HL-60 (cell line): ENCODE measurements around the gene STK40.
A peak's percentile ranks its signal among the peaks of the same experiment; 100 is the strongest.

Source experiments
- GABPA ChIP-seq: IDR thresholded peaks from 2 replicates; pipeline ENCODE4 v1.6.1; 2012; ENCODE audit warnings: low read depth
- POLR2AphosphoS5 ChIP-seq: IDR thresholded peaks from 2 replicates; pipeline ENCODE4 v1.6.1; 2012; ENCODE audit warnings: low read depth
- TF ChIP-seq, protein P1 (sequence below): IDR thresholded peaks from one replicate; pipeline ENCODE4 v1.5.1; 2011; ENCODE audit warnings: low read length, control low read depth, inconsistent platforms; ENCODE audit not compliant: insufficient read depth

DNA sequence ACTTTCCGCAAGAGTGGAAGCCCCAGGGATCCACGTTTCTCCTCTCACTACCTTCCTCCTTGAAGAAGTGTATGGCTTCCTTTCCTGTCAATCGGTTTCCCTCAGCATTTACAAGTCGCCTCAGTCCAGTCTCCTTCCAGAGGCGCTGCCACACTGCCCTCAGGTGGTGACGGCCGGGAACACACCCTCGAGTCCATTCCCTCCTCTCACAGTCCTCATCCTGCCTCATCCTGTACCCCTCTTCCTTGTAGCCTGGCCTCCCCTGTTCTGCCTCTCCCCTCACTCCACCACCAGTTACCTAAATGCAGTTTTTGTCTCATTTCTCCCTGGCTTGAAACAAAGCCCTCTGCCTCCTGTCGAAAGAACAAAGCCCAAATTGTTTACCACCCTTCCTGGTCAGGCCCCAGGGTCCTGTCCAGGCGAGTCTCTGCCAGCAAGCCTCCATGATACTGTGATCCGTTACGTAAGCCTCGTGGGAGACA, 35.2 kb upstream of the STK40 start:
- TF ChIP-seq, protein P1, sequence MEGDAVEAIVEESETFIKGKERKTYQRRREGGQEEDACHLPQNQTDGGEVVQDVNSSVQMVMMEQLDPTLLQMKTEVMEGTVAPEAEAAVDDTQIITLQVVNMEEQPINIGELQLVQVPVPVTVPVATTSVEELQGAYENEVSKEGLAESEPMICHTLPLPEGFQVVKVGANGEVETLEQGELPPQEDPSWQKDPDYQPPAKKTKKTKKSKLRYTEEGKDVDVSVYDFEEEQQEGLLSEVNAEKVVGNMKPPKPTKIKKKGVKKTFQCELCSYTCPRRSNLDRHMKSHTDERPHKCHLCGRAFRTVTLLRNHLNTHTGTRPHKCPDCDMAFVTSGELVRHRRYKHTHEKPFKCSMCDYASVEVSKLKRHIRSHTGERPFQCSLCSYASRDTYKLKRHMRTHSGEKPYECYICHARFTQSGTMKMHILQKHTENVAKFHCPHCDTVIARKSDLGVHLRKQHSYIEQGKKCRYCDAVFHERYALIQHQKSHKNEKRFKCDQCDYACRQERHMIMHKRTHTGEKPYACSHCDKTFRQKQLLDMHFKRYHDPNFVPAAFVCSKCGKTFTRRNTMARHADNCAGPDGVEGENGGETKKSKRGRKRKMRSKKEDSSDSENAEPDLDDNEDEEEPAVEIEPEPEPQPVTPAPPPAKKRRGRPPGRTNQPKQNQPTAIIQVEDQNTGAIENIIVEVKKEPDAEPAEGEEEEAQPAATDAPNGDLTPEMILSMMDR: peak; percentile 92
- TF ChIP-seq POLR2AphosphoS5 (no peak), GABPA (no peak)
